ENCODE results near the gene DOCK9.

GRCh38 chr13:98838776-98839175 is 139.1 kb downstream of the DOCK9 start:
- TF ChIP-seq CTCF (IDR thresholded peaks at IDR 0.05; ENCODE audit: low read length): no peak
- TF ChIP-seq EZH2 (IDR thresholded peaks at IDR 0.05; ENCODE audit: borderline replicate concordance, low read length): no peak
